GM12891 (cell line): ENCODE results near the gene MORC2.

ENCODE experiments used
- POLR2A ChIP-seq: IDR thresholded peaks from 2 replicates; pipeline ENCODE4 v1.6.1; 2011; ENCODE audit warnings: low read depth, low read length, control low read depth
- POLR2AphosphoS5 ChIP-seq: IDR thresholded peaks from 2 replicates; pipeline ENCODE4 v1.6.1; 2011; ENCODE audit warnings: low read depth, low read length, control low read depth
- SPI1 ChIP-seq: IDR thresholded peaks from 2 replicates; pipeline ENCODE4 v1.6.1; 2011; ENCODE audit warnings: low read depth, low read length, control low read depth
- TAF1 ChIP-seq: IDR thresholded peaks from 2 replicates; pipeline ENCODE4 v1.6.1; 2011; ENCODE audit warnings: low read depth, low read length, control low read depth

DNA sequence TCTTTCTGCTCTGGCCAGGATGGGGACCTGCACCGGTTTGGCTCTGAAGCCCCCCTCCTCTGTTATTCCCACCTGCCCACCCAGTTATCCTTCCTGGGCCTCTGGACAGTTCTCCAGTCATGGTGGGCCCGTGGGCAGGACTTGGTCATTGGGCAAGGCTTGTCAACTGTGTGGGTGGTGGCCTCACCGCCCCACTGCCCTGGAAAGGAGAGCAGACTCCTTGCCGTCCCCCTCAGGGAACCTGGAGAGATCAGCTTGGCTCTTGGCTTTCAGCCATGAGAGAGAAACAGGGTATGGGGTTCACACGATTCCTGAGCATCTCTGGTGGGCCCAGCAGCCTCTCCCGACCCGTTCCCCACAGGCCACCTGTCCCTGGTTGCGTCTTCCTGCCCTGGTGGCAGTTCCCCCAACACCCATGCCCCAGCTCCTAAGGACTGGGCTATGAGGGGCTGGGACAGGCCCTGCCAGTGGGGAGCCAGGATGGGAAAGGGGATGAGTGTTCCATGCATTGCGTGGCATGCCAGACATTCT lies 92.3 kb downstream of the MORC2 start:
- no peak for TF ChIP-seq POLR2AphosphoS5
- TF ChIP-seq POLR2A, result no peak
- TF ChIP-seq TAF1, result no peak
- no peak for TF ChIP-seq SPI1
